A549 (cell line): ENCODE data around the gene CLPSL1. TPM values are rescaled to one million over a fixed set of nuclear protein-coding genes. Genes with fewer than 3 reads are reported as not detected.

ENCODE experiments used
- ATAC-seq, 2 experiments: fragments of 200-7000 bp in 1 of 2; fragments of >200 bp in 1 of 2; cut with Nextera tagmentation in 1 of 2; cut with Tn5 transposase in 1 of 2; 3 replicates each; pipeline versions ENCODE4 v1.8.0 to v1.9.1; 2018 to 2020; ENCODE audit warnings: mild to moderate bottlenecking in 1 of 2, moderate library complexity in 1 of 2
- CTCF ChIA-PET: fragments of 300-600 bp; sonication (Branson Sonifier 250); formaldehyde crosslinking; extraction: SDS; loops from one replicate; lab custom pipeline; 2021; ENCODE audit warnings: antibody characterized with exemption, inconsistent platforms; lab: Yijun Ruan, JAX
- POLR2A ChIA-PET: fragments of 350-600 bp; formaldehyde crosslinking; extraction: SDS; loops from one replicate; lab custom pipeline; 2021; ENCODE audit warnings: antibody characterized with exemption, inconsistent platforms; lab: Yijun Ruan, JAX
- DNase-seq, 2 experiments: peaks; one replicate each; pipeline versions ENCODE4 v3.0.0 to v3.0.0-alpha.2; 2011 to 2016; ENCODE audit warnings: low read depth in 1 of 2, low spot score in 1 of 2
- FAIRE-seq: peaks from 2 replicates; lab custom pipeline; 2011; peaks lifted over from hg19 to GRCh38; lab: Jason Lieb, UNC
- H3K27ac ChIP-seq, 2 experiments: fragments of >200 bp; sonication (Bioruptor Twin); formaldehyde crosslinking; 3 replicates each; pipeline ENCODE4 v1.5.1; 2016 to 2017
- H3K4me1 ChIP-seq: fragments of >200 bp; sonication (Bioruptor Twin); formaldehyde crosslinking; 3 replicates; pipeline ENCODE4 v1.6.1; 2016
- H3K4me2 ChIP-seq: fragments of >200 bp; sonication (Bioruptor Twin); formaldehyde crosslinking; 3 replicates; pipeline ENCODE4 v1.6.1; 2016
- H3K4me3 ChIP-seq: fragments of >200 bp; sonication (Bioruptor Twin); formaldehyde crosslinking; 3 replicates; pipeline ENCODE4 v1.5.1; 2016
- H3K9me3 ChIP-seq: fragments of >200 bp; sonication (Bioruptor Twin); formaldehyde crosslinking; 3 replicates; pipeline ENCODE4 v1.6.1; 2016
- BCL3 ChIP-seq: fragments of >200 bp; sonication (Bioruptor Twin); formaldehyde crosslinking; IDR thresholded peaks from 3 replicates; pipeline ENCODE4 v1.6.1; 2016
- CBX2 ChIP-seq: fragments of 200-600 bp; sonication (generic); IDR thresholded peaks from 2 replicates; pipeline ENCODE4 v1.6.1; 2016; ENCODE audit warnings: low read depth, mild to moderate bottlenecking, borderline replicate concordance
- CBX8 ChIP-seq: fragments of 200-600 bp; sonication (generic); IDR thresholded peaks from 2 replicates; pipeline ENCODE4 v1.6.1; 2016
- CEBPB ChIP-seq, 2 experiments: fragments of >200 bp in 1 of 2; sonication (Bioruptor Twin) in 1 of 2; formaldehyde crosslinking in 1 of 2; IDR thresholded peaks; 2 replicates each; pipeline ENCODE4 v1.6.1; 2012 to 2016
- CHD2 ChIP-seq: fragments of 150-350 bp; IDR thresholded peaks from 2 replicates; pipeline ENCODE4 v1.6.1; 2014; ENCODE audit warnings: low read length; ENCODE audit not compliant: partially characterized antibody
- EHF ChIP-seq: fragments of 250-450 bp; sonication (Bioruptor Pico); IDR thresholded peaks from 2 replicates; pipeline ENCODE4 v1.5.0; 2020; ENCODE audit warnings: mild to moderate bottlenecking
- EP300 ChIP-seq, 2 experiments: fragments of >200 bp; sonication (Bioruptor Twin); formaldehyde crosslinking; IDR thresholded peaks; 2 replicates in 1 of 2; 3 replicates in 1 of 2; pipeline ENCODE4 v1.6.1; 2016 to 2017
- ESRRA ChIP-seq: fragments of 150-350 bp; IDR thresholded peaks from 2 replicates; pipeline ENCODE4 v1.6.1; 2014; ENCODE audit warnings: mild to moderate bottlenecking, low read length, borderline replicate concordance
- FOSL2 ChIP-seq, 2 experiments: fragments of 450-650 bp in 1 of 2; fragments of >200 bp in 1 of 2; sonication (Bioruptor Twin) in 1 of 2; formaldehyde crosslinking; IDR thresholded peaks; 2 replicates each; pipeline versions ENCODE4 v1.5.0 to v1.6.1; 2016 to 2020; ENCODE audit warnings: mild to moderate bottlenecking in 1 of 2, moderate library complexity in 1 of 2
- GATA3 ChIP-seq: IDR thresholded peaks from 2 replicates; pipeline ENCODE4 v1.6.1; 2012; ENCODE audit warnings: borderline replicate concordance
- HDAC2 ChIP-seq: fragments of 200-600 bp; sonication (generic); IDR thresholded peaks from 2 replicates; pipeline ENCODE4 v1.6.1; 2016
- HOXA7 ChIP-seq: fragments of 250-450 bp; sonication (Bioruptor Pico); IDR thresholded peaks from 2 replicates; pipeline ENCODE4 v1.5.0; 2020; ENCODE audit warnings: mild to moderate bottlenecking, moderate library complexity
- HOXB5 ChIP-seq: fragments of 250-450 bp; sonication (Bioruptor Pico); IDR thresholded peaks from 2 replicates; pipeline ENCODE4 v1.5.0; 2020; ENCODE audit warnings: mild to moderate bottlenecking, moderate library complexity
- NFE2L2 ChIP-seq: fragments of 150-350 bp; conservative IDR thresholded peaks from 2 replicates; pipeline ENCODE4 v1.6.1; 2014; ENCODE audit warnings: low read length
- POLR2A ChIP-seq: IDR thresholded peaks from 2 replicates; pipeline ENCODE4 v1.6.1; 2012; ENCODE audit warnings: mild to moderate bottlenecking, low read length
- POLR2AphosphoS2 ChIP-seq: conservative IDR thresholded peaks from 2 replicates; pipeline ENCODE4 v1.6.1; 2012; ENCODE audit warnings: low read length, improper control_type of control experiment, inconsistent platforms
- REST ChIP-seq: fragments of 200-600 bp; sonication (generic); IDR thresholded peaks from 2 replicates; pipeline ENCODE4 v1.6.1; 2016; ENCODE audit warnings: antibody characterized with exemption, mild to moderate bottlenecking, moderate library complexity
- RNF2 ChIP-seq: fragments of 200-600 bp; sonication (generic); IDR thresholded peaks from 2 replicates; pipeline ENCODE4 v1.6.1; 2016; ENCODE audit warnings: low read depth, mild to moderate bottlenecking, antibody characterized with exemption, moderate library complexity, borderline replicate concordance
- SMC3 ChIP-seq: fragments of >200 bp; sonication (Bioruptor Twin); formaldehyde crosslinking; IDR thresholded peaks from 3 replicates; pipeline ENCODE4 v1.6.1; 2018; ENCODE audit warnings: inconsistent platforms
- SREBF2 ChIP-seq: fragments of 450-650 bp; IDR thresholded peaks from 2 replicates; pipeline ENCODE4 v1.6.1; 2014; ENCODE audit warnings: mild to moderate bottlenecking, moderate library complexity
- TFCP2L1 ChIP-seq: fragments of 250-450 bp; sonication (Bioruptor Pico); IDR thresholded peaks from 2 replicates; pipeline ENCODE4 v1.5.0; 2021; ENCODE audit warnings: mild to moderate bottlenecking
- TP53 ChIP-seq: fragments of 250-450 bp; sonication (Bioruptor Pico); IDR thresholded peaks from 2 replicates; pipeline ENCODE4 v1.5.0; 2021; ENCODE audit warnings: mild to moderate bottlenecking, moderate library complexity
- WGBS: methylation state at CpG from one replicate; pipeline ENCODE4 v1.1.6; 2017; ENCODE audit errors: missing lambda C conversion rate; 5-methylcytosine and 5-hydroxymethylcytosine counted together
- polyA plus RNA-seq, 4 experiments: library from polyadenylated mRNA; depleted of rRNA in 3 of 4; stranded (reverse); fragments of >200 nt; fragmentation: RNase III in 1 of 4; extraction: RNeasy Plus Mini Kit Qiagen cat#74134 plus additional on column Dnase treatment in 1 of 4; gene quantifications; 2 replicates in 3 of 4; 3 replicates in 1 of 4; pipeline ENCODE4 v1.2.3, GENCODE V29; 2011 to 2017
- TF ChIP-seq, protein P1 (sequence below): IDR thresholded peaks from 2 replicates; pipeline ENCODE4 v1.6.1; 2012
- TF ChIP-seq, protein P2 (sequence below): fragments of 150-350 bp; IDR thresholded peaks from 2 replicates; pipeline ENCODE4 v1.6.1; 2014; ENCODE audit warnings: low read depth, mild to moderate bottlenecking, low read length
- TF ChIP-seq, protein P3 (sequence below): fragments of 450-650 bp; IDR thresholded peaks from 2 replicates; pipeline ENCODE4 v1.6.1; 2014; ENCODE audit warnings: antibody characterized with exemption

Gene CLPSL1
- polyA plus RNA-seq, 2 of the 4 experiments (the other 2 are of a cell fraction) = not detected

GRCh38 chr6:35739645-35740524 lies 40.9 kb upstream of the CLPSL1 start:
- DNase-seq (no peak), ATAC-seq (no peak), FAIRE-seq (no peak)
- CTCF ChIA-PET = interaction anchor here (0.6 to 7.2 kb wide), 8 partner anchors 11 to 563 kb away, joined by 3 to 129 read pairs (median 4); partner anchors contain the start of gene PPARD
- TF ChIP-seq HOXB5 (CRISPR knock-in tag) (no peak), EHF (CRISPR knock-in tag) (no peak), CBX8 (no peak), HOXA7 (CRISPR knock-in tag) (no peak), NFE2L2 (no peak), EP300 (IDR thresholded peaks at IDR 0.05) (no peak), SMC3 (no peak), CEBPB (IDR thresholded peaks at IDR 0.05) (no peak), RNF2 (no peak), ESRRA (no peak), POLR2AphosphoS2 (no peak), CBX2 (no peak), BCL3 (no peak), TP53 (CRISPR knock-in tag) (no peak), FOSL2 (IDR thresholded peaks at IDR 0.05) (no peak), FOSL2 (CRISPR knock-in tag; IDR thresholded peaks at IDR 0.05) (no peak), HDAC2 (no peak), SREBF2 (no peak)
- TF ChIP-seq, protein P1, sequence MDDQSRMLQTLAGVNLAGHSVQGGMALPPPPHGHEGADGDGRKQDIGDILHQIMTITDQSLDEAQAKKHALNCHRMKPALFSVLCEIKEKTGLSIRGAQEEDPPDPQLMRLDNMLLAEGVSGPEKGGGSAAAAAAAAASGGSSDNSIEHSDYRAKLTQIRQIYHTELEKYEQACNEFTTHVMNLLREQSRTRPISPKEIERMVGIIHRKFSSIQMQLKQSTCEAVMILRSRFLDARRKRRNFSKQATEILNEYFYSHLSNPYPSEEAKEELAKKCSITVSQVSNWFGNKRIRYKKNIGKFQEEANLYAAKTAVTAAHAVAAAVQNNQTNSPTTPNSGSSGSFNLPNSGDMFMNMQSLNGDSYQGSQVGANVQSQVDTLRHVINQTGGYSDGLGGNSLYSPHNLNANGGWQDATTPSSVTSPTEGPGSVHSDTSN = no peak
- TF ChIP-seq, protein P2, sequence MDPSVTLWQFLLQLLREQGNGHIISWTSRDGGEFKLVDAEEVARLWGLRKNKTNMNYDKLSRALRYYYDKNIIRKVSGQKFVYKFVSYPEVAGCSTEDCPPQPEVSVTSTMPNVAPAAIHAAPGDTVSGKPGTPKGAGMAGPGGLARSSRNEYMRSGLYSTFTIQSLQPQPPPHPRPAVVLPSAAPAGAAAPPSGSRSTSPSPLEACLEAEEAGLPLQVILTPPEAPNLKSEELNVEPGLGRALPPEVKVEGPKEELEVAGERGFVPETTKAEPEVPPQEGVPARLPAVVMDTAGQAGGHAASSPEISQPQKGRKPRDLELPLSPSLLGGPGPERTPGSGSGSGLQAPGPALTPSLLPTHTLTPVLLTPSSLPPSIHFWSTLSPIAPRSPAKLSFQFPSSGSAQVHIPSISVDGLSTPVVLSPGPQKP = no peak
- TF ChIP-seq, protein P3, sequence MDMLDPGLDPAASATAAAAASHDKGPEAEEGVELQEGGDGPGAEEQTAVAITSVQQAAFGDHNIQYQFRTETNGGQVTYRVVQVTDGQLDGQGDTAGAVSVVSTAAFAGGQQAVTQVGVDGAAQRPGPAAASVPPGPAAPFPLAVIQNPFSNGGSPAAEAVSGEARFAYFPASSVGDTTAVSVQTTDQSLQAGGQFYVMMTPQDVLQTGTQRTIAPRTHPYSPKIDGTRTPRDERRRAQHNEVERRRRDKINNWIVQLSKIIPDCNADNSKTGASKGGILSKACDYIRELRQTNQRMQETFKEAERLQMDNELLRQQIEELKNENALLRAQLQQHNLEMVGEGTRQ = no peak
- 69% methylated on average over 5 of the region's 5 CpGs for WGBS
- POLR2A ChIA-PET = no interaction called here
- no peaks in the 10 kb centered on the region for H3K9me3 ChIP-seq
- no peak overlapping the region for H3K27ac ChIP-seq
- H3K4me1 ChIP-seq = no peaks in the 10 kb centered on the region
- H3K4me2 ChIP-seq = no peak overlapping the region
- H3K4me3 ChIP-seq = no peak overlapping the region

- Histone ChIP-seq H3K9me3 (no peaks in the 10 kb centered on the region), H3K27ac (no peak overlapping the region), H3K4me2 (no peak overlapping the region), H3K4me3 (no peak overlapping the region), H3K4me1 (no peaks in the 10 kb centered on the region)
- ATAC-seq (no peak), FAIRE-seq (no peak), DNase-seq (no peak)
- no peak for TF ChIP-seq POLR2A
- TF ChIP-seq, protein P3 = no peak
- TF ChIP-seq TFCP2L1 (CRISPR knock-in tag) = no peak
- no peak for TF ChIP-seq REST
- TF ChIP-seq TP53 (CRISPR knock-in tag) = no peak
- no peak for TF ChIP-seq EP300 (IDR thresholded peaks at IDR 0.05)
- TF ChIP-seq FOSL2 (IDR thresholded peaks at IDR 0.05) = no peak
- no peak for TF ChIP-seq FOSL2 (CRISPR knock-in tag; IDR thresholded peaks at IDR 0.05)
- no peak for TF ChIP-seq RNF2
- no peak for TF ChIP-seq CHD2
- no peak for TF ChIP-seq GATA3
- CTCF ChIA-PET = no interaction called here
- WGBS = 43% methylated on average over 8 of the region's 8 CpGs
- POLR2A ChIA-PET = no interaction called here
These were observed 38.0 kb upstream of the CLPSL1 start for GRCh38 chr6:35742842-35743241.
